Fibroblast of lung (primary cell): ENCODE measurements around the gene ANKH. TPM values are rescaled to one million over a fixed set of nuclear protein-coding genes. Genes with fewer than 3 reads are reported as not detected.

Experiments
- DNase-seq, 2 donors: peaks; one replicate each; pipeline versions ENCODE4 v3.0.0 to v3.0.0-alpha.2; 2010; ENCODE audit warnings: low read depth in 2 of 2
- H2AFZ ChIP-seq: 2 replicates; pipeline ENCODE4 v1.5.1; 2012; ENCODE audit warnings: low read length, control low read depth, inconsistent platforms
- H3K27ac ChIP-seq: 2 replicates; pipeline ENCODE4 v1.5.1; 2011; ENCODE audit warnings: low read length, control low read depth; ENCODE audit not compliant: insufficient read depth
- H3K27me3 ChIP-seq: 2 replicates; pipeline ENCODE4 v1.5.1; 2011; ENCODE audit warnings: mild to moderate bottlenecking, low read length; ENCODE audit not compliant: control insufficient read depth, insufficient read depth
- H3K36me3 ChIP-seq: 2 replicates; pipeline ENCODE4 v1.5.1; 2011; ENCODE audit warnings: low read length; ENCODE audit not compliant: control insufficient read depth, insufficient read depth
- H3K4me1 ChIP-seq: 2 replicates; pipeline ENCODE4 v1.5.1; 2011; ENCODE audit warnings: low read length; ENCODE audit not compliant: control insufficient read depth, insufficient read depth; ENCODE audit errors: extremely low read depth
- H3K4me2 ChIP-seq: 2 replicates; pipeline ENCODE4 v1.5.1; 2011; ENCODE audit warnings: low read length, control low read depth; ENCODE audit not compliant: insufficient read depth; ENCODE audit errors: extremely low read depth
- H3K4me3 ChIP-seq, 4 experiments: fragments of 200-600 bp in 1 of 4; sonication (generic) in 1 of 4; replicated peaks in 1 of 4; 2 replicates each; pipeline ENCODE4 v1.5.1; 2011 to 2016; ENCODE audit warnings: low read length in 4 of 4, low read depth in 3 of 4, mild to moderate bottlenecking in 3 of 4, control low read depth in 2 of 4, inconsistent platforms in 1 of 4, mixed read lengths in 1 of 4; ENCODE audit not compliant: insufficient read depth in 1 of 4; ENCODE audit errors: control extremely low read depth in 1 of 4
- H3K79me2 ChIP-seq: 2 replicates; pipeline ENCODE4 v1.5.1; 2012; ENCODE audit warnings: mild to moderate bottlenecking, low read length, inconsistent platforms; ENCODE audit not compliant: control insufficient read depth, insufficient read depth
- H3K9ac ChIP-seq: 2 replicates; pipeline ENCODE4 v1.5.1; 2011; ENCODE audit warnings: mild to moderate bottlenecking, low read length, control low read depth; ENCODE audit not compliant: insufficient read depth
- H3K9me3 ChIP-seq: 2 replicates; pipeline ENCODE4 v1.5.1; 2012; ENCODE audit warnings: low read depth, low read length; ENCODE audit not compliant: control insufficient read depth, insufficient read depth
- H4K20me1 ChIP-seq: 2 replicates; pipeline ENCODE4 v1.5.1; 2011; ENCODE audit warnings: low read length; ENCODE audit not compliant: control insufficient read depth, insufficient read depth; ENCODE audit errors: extremely low read depth
- CTCF ChIP-seq, 2 donors: IDR thresholded peaks in 1 of 2; conservative IDR thresholded peaks in 1 of 2; 1 replicate in 1 of 2; 2 replicates in 1 of 2; pipeline ENCODE4 v1.5.1; 2011 to 2012; ENCODE audit warnings: low read length in 2 of 2, control low read depth in 1 of 2, inconsistent platforms in 1 of 2, low read depth in 1 of 2, mild to moderate bottlenecking in 1 of 2
- EZH2 ChIP-seq: IDR thresholded peaks from 2 replicates; pipeline ENCODE4 v1.5.1; 2012; ENCODE audit warnings: low read length, control low read depth, mild to moderate bottlenecking; ENCODE audit errors: missing control alignments
- polyA plus RNA-seq, 2 donors: library from polyadenylated mRNA; depleted of rRNA in 1 of 2; stranded (reverse) in 1 of 2; unstranded in 1 of 2; fragments of >200 nt; gene quantifications; 2 replicates each; pipeline ENCODE4 v1.2.1, GENCODE V29; 2011 to 2012; ENCODE audit warnings: missing spikeins in 1 of 2
- total RNA-seq: library from RNA; depleted of rRNA; stranded (reverse); fragments of >200 nt; gene quantifications from 2 replicates; pipeline ENCODE4 v1.2.1, GENCODE V29; 2014

The ANKH gene
- total and polyA plus RNA-seq, 2 donors (not counting 1 experiment from before 2014, with no cell fraction given), result 5.8 to 10.9 TPM

- Histone ChIP-seq H3K4me2 (no peak overlapping the region), H3K9me3 (no peaks in the 10 kb centered on the region), H3K27ac (no peak overlapping the region), H3K4me3 (no peak overlapping the region), H3K4me1 (no peaks in the 10 kb centered on the region), H3K36me3 (no peaks in the 10 kb centered on the region), H4K20me1 (no peaks in the 10 kb centered on the region), H3K79me2 (no peaks in the 10 kb centered on the region), H3K9ac (no peak overlapping the region), H2AFZ (no peak overlapping the region), H3K27me3 (no peaks in the 10 kb centered on the region)
- DNase-seq, result no peak
- TF ChIP-seq EZH2, result no peak
- TF ChIP-seq CTCF (conservative IDR thresholded peaks at IDR 0.05 in 1 of 2, IDR thresholded peaks at IDR 0.05 in 1 of 2; ENCODE audit: low read depth in 1 of 2, low read length in 2 of 2), result no peak
Observed at GRCh38 chr5:14851597-14851996, 20.0 kb downstream of the ANKH start.

- Histone ChIP-seq H3K79me2 (no peaks in the 10 kb centered on the region), H4K20me1 (no peaks in the 10 kb centered on the region), H3K4me1 (no peaks in the 10 kb centered on the region), H3K27me3 (no peaks in the 10 kb centered on the region), H3K4me2 (no peak overlapping the region), H2AFZ (no peak overlapping the region), H3K9ac (no peak overlapping the region), H3K4me3 (no peak overlapping the region), H3K9me3 (no peaks in the 10 kb centered on the region), H3K27ac (no peak overlapping the region), H3K36me3 (no peaks in the 10 kb centered on the region)
- TF ChIP-seq CTCF (conservative IDR thresholded peaks at IDR 0.05 in 1 of 2, IDR thresholded peaks at IDR 0.05 in 1 of 2; ENCODE audit: low read depth in 1 of 2, low read length in 2 of 2) (no peak), EZH2 (no peak)
- DNase-seq, result no peak
Observed at GRCh38 chr5:14851050-14851419, 20.5 kb downstream of the ANKH start.

GRCh38 chr5:14850419-14851049, 21.0 kb downstream of the ANKH start:
- Histone ChIP-seq H3K9ac (no peak overlapping the region), H3K9me3 (no peaks in the 10 kb centered on the region), H3K27ac (no peak overlapping the region), H3K4me2 (no peak overlapping the region), H2AFZ (no peak overlapping the region), H3K27me3 (no peaks in the 10 kb centered on the region), H3K4me3 (no peak overlapping the region), H3K79me2 (no peaks in the 10 kb centered on the region), H3K4me1 (no peaks in the 10 kb centered on the region), H3K36me3 (no peaks in the 10 kb centered on the region), H4K20me1 (no peaks in the 10 kb centered on the region)
- no peak for DNase-seq
- TF ChIP-seq EZH2, result no peak
- no peak for TF ChIP-seq CTCF (conservative IDR thresholded peaks at IDR 0.05 in 1 of 2, IDR thresholded peaks at IDR 0.05 in 1 of 2; ENCODE audit: low read depth in 1 of 2, low read length in 2 of 2)
